ENCODE results near the gene TSHZ2.

The TSHZ2 gene

GRCh38 chr20:53071833-53072232 lies 99.7 kb downstream of the TSHZ2 start:
- DNase-seq (ENCODE audit: extremely low read depth, low read depth), result no peak

GRCh38 chr20:53072923-53073579 lies 100.9 kb downstream of the TSHZ2 start:
- TF ChIP-seq CTCF (IDR thresholded peaks at IDR 0.05; ENCODE audit: low read depth, low read length, missing control alignments), result no peak
- no peak overlapping the region for H3K4me3 ChIP-seq (replicated peaks; ENCODE audit: low read depth, low read length)
- DNase-seq (ENCODE audit: extremely low read depth, low read depth), result no peak

More at GRCh38 chr20:53071833-53072232, 99.7 kb downstream of the TSHZ2 start:
- H3K4me3 ChIP-seq (replicated peaks; ENCODE audit: low read depth, low read length), result no peak overlapping the region
- TF ChIP-seq CTCF (IDR thresholded peaks at IDR 0.05; ENCODE audit: low read depth, low read length, missing control alignments), result no peak

GRCh38 chr20:53073636-53074415 lies 101.7 kb downstream of the TSHZ2 start:
- no peak for DNase-seq (ENCODE audit: extremely low read depth, low read depth)
- H3K4me3 ChIP-seq (replicated peaks; ENCODE audit: low read depth, low read length), result no peak overlapping the region
- no peak for TF ChIP-seq CTCF (IDR thresholded peaks at IDR 0.05; ENCODE audit: low read depth, low read length, missing control alignments)

- no peak for TF ChIP-seq CTCF (IDR thresholded peaks at IDR 0.05; ENCODE audit: low read depth, low read length, missing control alignments)
- H3K4me3 ChIP-seq (replicated peaks; ENCODE audit: low read depth, low read length), result no peak overlapping the region
- no peak for DNase-seq (ENCODE audit: extremely low read depth, low read depth)
Observed at GRCh38 chr20:53074811-53075314, 102.7 kb downstream of the TSHZ2 start.

GRCh38 chr20:53076668-53077067 lies 104.5 kb downstream of the TSHZ2 start:
- TF ChIP-seq CTCF (IDR thresholded peaks at IDR 0.05; ENCODE audit: low read depth, low read length, missing control alignments), result no peak
- no peak for DNase-seq (ENCODE audit: extremely low read depth, low read depth)
- no peak overlapping the region for H3K4me3 ChIP-seq (replicated peaks; ENCODE audit: low read depth, low read length)

GRCh38 chr20:53077373-53078205 lies 105.4 kb downstream of the TSHZ2 start:
- TF ChIP-seq CTCF (IDR thresholded peaks at IDR 0.05; ENCODE audit: low read depth, low read length, missing control alignments), result no peak
- no peak overlapping the region for H3K4me3 ChIP-seq (replicated peaks; ENCODE audit: low read depth, low read length)
- DNase-seq (ENCODE audit: extremely low read depth, low read depth), result no peak
